ENCODE results near the gene TDRD3.
A peak's percentile ranks its signal among the peaks of the same experiment; 100 is the strongest.
"Not testable (repeated sequence)": the region's sequence is repeated elsewhere in the genome, so short reads cannot be mapped to it uniquely, and the experiment has no call there.

TDRD3 gene

DNA sequence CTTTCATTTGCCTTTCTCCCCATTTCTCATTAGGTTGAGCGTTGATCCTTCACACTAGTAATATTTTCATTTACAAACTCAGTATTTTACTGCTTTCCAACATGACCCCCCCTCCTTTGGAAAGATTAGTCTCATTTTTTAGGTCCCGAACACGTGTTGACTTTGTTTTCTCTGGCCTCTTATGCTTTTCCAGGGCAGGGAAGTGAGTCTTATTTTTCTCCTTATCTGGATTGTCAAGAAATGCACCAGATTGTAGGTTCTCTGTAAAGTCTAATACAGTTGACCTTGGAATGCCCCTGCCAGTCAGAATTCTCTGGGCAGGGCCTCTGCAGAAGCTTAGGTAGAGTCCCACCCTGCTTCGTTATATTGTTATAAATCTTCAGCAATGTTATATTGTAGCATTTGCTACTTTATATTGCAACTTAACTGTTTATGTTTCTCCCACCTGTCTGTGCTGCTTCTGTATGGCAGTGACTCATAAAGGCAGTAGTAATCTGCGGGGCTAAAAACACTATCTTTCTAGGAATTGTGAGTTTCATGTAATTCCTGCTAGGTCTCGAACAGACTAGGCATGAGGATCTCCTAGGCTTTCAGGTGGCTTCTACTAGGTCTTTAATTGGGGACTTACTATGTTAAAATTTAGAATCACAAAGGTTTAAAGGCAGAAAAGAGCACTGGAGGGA lies 2.0 kb downstream of the TDRD3 start:
- no peak for DNase-seq

DNA sequence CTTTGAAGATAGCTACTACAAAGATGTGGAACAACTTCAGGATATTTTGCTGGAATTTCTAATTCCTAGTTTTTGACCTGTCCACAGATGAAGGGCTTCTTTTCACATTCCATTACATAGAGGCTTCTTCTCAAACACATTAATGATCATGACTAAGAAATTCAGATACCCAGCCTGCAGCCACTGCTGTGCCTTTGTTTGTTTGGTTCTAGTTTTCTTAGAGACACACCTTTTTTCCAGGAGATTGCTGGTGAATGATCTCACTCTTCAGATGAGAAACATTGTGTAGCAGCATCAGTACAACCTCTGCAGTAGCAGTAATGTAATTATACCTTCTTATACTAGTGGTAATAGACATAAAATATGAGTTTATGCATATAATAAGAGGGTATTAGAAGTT lies 5.0 kb downstream of the TDRD3 start:
- no peak for DNase-seq

DNA sequence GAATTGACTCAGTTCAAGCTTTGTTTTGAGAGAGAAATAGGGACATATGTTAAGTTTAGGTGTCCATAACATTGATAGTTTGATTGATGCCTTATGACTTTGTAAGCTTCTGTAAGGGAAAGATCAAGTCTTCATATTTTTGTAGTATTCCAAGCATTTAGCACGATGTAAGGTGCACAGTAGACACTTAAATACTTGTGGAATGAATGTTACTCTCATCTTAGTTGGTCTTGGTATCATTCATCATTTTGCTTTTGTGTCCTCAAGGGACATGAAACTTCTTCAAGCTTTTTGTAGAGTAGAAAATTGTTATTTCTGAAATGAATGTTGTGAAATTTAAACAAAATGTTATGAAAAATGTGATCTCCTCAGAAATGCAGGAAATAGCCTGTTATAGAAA lies 10.1 kb downstream of the TDRD3 start:
- no peak for DNase-seq

DNA sequence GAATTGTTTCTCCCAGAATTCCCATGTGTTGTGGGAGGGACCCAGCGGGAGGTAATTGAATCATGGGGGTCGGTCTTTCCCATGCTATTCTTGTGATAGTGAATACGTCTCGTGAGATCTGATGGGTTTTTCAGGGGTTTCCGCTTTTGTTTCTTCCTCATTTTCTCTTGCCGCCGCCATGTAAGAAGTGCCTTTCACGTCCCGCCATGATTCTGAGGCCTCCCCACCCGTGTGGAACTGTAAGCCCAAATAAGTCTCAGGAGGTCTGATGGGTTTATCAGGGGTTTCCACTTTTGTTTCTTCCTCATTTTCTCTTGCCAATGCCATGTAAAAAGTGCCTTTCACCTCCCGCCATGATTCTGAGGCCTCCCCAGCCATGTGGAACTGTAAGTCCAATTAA lies 10.8 kb downstream of the TDRD3 start:
- not testable (repeated sequence) for DNase-seq

DNA sequence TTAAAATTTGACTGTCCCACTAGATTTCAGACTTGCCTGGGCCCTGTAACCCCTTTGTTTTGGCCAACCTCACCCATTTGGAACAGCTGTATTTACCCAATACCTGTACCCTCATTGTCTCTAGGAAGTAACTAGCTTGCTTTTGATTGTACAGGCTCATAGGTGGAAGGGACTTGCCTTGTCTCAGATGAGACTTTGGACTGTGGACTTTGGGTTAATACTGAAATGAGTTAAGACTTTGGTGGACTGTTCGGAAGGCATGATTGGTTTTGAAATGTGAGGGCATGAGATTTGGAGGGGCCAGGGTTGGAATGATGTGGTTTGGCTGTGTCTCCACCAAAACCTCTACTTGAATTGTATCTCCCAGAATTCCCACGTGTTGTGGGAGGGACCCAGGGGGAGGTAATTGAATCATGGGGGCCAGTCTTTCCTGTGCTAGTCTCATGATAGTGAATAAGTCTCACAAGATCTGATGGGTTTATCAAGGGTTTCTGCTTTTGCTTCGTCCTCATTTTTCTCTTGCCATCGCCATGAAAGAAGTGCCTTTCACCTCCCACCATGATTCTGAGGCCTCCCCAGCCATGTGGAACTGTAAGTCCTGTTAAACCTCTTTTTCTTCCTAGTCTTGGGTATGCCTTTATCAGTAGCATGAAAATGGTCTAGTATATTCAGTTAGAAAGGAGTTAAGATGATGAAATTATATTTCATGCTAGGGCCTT lies 12.7 kb downstream of the TDRD3 start:
- not testable (repeated sequence) for DNase-seq

DNA sequence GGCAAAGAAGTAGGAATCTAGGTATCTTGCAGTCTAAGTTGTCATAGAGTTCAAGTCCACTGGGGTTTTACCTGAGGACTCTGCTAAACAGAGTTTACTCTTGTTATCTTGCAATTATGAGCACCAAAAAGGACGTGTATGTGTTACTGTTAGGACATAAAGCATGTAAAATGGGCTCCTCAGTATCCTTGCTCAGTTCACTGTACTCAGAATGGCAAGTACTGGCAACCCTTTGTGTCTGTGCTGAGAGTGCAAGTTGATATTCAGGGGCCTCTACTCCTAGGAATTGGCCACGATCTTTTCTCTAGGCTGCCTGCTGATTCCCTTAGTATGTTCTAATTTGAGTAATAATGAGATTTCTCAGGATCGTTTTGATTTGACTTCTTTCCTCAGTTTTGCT lies 13.3 kb downstream of the TDRD3 start:
- DNase-seq = no peak

DNA sequence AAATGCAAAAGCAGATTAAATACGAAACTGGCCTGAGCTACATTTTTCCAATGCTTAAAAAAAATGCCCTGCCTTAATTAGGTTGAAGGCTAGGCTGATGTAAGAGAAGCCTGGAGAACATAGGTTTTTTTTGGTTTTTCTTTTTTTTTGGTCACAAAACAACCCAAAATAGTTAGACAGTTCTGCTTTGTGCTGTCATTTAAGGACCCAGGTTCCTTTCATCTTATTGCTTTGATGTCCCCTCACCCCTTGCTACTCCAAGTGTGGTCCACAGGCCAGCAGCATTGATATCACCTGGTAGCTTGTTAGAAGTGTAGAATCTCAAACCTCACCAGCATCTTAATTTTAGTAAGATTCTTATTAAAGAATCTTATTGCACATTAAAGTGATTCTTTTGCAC lies 14.4 kb downstream of the TDRD3 start:
- DNase-seq = no peak

DNA sequence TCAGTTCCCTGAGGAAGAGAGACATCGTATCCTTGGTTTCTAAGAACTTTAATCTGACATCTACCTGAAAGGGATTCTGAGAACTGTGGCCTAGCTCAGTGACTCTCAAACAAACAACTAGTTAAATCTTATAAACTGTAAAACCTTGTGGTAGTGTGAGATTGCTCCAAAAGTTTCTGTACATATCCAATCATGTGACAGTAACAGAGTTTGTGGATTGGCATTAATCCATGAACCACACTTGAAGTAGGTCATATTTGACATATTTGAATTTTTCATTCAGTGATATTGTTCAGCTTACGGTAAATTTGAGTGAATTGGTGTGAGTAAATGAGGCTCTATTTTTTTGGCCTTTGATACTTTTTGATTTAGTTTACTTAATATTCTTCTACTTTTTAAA lies 15.0 kb downstream of the TDRD3 start:
- DNase-seq = no peak

DNA sequence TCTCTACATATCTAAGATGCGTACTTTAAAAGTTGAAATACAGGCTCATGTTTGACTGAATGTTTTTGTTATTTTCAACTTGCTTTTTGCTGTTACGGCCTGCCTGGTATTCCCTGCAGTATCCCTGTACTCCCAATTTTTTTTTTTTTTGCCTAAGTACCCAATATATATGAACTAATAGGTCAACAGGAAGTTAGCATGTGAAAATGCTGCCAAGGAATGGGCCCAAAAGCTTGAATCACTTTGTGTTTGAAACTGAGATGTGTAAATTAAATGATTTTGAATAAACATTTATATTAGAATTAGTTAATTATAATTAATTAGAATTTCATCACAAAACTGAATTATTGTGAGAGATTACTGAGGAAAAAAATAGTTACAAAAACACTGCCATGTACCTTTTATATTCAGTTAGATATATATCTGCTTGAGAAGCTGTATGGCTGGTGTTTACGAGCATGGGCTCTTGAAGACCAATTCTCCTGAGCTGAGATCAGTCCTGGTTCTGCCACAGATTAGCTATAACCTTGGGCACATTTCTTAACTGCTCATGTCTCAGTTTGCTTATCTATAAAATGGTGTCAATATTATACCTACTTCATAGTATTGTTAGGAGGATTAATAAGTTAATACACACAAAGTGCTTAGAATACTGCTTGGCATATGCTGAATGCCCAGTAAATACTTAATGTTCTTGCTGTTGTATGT lies 16.0 kb downstream of the TDRD3 start:
- DNase-seq = no peak

DNA sequence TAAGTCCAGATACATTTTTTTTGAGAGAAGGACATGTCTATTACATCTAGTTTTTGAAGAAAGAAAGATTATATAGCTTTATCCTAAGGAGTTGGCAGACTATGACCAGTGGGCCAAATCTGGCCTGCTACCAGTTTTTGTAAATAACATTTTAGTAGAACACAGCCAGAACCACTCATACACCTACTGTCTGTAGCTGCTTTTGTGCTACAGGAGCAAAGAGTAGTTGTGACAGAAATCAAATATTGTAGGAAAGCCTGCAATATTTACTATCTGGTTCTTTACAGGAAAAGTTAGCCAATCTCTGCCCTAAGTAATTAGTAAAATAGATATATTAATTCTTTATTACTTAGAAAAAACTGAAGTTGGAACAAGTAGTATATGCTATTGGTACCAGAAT lies 17.2 kb downstream of the TDRD3 start:
- no peak for DNase-seq

DNA sequence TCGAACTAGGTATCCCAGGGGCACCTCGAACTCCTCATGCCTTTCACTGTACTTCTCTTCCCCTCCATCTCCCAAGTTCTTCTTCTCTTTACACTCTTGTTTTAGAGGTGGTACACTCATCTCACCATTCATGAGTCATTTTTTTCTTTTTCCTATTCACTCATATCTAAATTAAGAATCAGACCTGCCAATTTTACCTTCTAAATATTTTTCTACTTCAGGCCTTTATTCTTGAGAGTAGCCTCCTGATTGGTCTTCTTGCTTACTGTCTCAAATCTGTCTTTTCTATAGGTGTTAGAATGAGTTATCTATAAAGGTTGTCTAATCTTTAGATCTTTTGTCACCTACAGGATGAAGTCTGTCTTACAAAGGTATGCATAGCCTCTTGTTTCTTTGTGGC lies 20.7 kb downstream of the TDRD3 start:
- no peak for DNase-seq

DNA sequence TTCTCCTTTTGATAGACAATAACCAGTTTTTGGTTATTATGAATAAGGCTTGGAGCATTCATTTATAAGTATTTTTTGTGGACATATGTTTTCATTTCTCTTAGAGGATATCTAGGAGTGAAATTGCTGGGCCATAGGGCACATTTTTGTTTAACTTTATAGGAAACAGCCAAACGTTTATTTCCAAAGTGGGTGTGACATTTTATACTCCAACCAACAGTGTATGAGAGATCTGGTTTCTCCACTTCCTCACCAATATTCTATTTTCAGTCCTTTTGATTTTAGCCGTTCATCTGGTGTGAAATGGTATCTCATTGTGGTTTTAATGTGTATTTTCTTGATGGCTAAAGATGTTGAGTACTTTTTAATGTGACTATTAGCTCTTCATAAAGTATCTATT lies 21.9 kb downstream of the TDRD3 start:
- DNase-seq = no peak

DNA sequence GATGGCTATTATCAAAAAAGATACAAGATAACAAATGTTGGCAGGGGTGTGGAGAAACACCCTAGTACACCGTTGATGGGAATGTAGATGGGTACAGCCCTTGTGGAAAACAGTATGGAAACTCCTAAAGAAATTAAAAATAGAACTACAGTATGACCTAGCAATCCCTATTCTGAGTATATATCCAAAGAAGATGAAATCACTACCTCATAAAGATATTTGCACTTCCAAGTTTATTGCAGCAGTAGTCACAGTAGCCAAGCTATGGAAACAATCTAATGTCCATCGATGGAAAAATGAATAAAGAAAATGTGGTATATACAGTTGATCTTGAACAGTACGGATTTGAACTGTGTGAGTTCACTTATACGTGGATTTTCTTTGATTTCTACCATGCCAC lies 28.3 kb downstream of the TDRD3 start:
- DNase-seq = no peak

DNA sequence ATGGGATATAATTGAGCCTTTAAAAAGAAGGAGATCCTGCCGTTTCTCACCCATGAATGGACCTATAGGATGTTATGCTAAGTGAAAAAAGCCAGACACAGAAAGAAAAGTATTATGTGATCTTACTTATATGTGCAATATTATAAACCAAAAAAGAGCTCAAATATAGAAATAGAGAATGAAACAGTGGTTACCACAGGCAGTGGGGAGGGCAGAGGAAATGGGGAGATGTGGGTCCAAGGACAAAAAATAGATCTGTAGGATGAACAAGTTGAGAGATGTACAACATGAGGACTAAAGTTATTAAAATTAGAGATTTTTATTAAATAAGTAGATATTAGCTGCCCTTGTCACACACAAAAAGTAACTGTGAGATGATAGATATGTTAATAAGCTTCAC lies 29.1 kb downstream of the TDRD3 start:
- no peak for DNase-seq

DNA sequence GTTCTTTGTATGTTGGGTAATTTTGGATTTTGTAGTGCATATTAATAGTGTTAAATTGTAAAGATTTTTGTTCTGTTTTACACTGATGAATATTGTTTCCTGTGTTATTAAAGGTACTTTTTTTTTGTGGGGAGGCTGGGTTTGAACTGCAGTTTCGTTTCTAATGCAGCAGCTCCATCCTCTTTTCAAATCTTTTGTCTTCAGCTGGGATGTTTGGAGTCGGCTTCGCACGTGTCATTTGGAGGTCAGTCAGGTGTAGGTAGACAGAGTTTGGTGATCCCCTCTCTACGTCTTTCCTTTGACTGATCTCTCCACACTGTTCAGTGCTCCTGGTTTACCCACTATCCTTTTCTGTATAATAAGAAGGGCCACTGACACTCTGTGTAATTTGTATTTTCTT lies 30.3 kb downstream of the TDRD3 start:
- DNase-seq = no peak

DNA sequence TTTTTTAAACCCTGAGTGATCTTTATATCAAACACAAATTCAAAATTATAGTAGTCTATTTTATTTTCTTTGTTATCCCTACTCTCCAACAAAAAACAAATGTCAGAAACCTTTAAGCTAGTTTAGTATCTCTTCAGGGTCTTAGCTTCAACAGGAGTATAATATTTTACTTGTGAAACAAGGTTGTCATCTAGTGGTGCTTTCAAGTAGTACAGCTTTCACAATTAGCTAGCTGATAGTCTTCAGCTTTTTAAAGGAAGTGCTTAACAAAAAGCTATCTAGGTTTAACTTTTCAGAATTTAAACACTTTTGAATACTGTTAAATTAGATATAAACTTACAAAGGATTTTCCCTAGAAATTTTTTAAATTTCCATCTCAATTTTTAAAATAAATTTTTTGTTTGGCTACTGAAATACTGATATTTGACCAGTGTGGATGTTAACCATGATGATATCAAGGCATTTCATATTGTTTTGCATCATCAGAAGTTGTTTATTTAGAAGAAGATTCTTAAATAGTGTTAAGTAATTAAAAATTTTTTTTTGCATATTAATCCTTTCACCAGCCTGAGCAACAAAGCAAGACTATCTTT lies 34.2 kb downstream of the TDRD3 start:
- peak; percentile 62 for DNase-seq

DNA sequence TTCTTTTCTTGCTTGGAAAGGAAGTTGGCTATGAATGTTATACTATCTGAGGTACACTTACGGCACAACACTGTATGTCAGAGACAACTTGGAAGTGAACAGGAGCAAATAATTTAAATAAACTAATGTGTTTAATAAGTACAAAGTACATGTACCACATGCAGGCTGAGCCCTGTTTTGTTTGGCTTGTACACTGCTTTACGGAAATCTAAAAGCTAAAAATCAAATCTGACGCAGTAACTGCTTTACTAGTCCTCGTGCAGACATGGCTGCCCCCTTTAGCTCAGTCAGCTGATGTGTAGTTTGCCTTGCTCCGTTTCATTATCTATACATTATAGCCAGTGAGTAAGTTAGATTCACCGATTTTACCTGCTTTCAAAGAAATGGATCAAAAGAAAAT lies 36.5 kb downstream of the TDRD3 start:
- no peak for DNase-seq

DNA sequence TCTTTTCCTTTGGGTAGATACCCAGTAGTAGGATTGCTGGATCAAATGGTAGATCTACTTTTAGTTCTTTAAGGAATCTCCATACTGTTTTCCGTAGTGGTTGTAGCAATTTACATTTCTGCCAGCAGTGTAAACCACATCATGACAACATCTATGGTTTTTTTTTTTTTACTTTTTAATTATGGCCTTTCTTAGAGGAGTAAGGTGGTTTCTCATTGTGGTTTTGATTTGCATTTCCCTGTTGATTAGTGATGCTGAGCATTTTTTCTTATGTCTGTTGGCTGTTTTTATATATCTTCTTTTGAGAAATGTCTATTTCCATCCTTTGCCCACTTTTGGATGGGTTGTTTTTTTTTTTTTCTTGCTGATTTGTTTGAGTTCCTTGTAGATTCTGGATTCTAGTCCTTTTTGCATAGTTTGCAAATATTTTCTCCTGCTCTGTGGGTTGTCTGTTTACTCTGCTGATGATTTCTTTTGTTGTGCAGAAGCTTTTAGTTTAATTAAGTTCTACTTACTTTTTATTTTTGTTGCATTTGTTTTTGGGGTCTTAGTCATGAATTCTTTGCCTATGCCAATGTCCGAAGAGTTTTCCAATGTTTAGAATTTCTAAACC lies 38.8 kb downstream of the TDRD3 start:
- DNase-seq = no peak

DNA sequence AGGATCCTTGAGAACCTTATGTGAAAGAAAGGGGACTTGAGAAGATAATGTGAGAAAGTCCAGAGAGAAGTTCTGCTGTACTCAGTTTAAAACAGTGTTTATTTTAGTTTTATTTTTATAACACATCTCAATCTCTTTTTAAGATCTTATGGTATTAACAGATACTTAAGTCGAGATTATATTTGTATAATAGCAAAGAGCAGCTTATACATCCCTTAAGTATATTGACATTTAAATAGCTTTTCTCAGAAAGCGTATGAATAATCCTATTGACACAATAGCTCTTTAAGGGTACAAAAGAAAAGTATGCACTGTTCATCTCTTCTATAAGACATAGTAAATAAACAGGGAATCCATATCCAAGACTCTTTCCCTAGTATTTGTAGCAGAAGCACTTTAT lies 42.2 kb downstream of the TDRD3 start:
- no peak for DNase-seq

DNA sequence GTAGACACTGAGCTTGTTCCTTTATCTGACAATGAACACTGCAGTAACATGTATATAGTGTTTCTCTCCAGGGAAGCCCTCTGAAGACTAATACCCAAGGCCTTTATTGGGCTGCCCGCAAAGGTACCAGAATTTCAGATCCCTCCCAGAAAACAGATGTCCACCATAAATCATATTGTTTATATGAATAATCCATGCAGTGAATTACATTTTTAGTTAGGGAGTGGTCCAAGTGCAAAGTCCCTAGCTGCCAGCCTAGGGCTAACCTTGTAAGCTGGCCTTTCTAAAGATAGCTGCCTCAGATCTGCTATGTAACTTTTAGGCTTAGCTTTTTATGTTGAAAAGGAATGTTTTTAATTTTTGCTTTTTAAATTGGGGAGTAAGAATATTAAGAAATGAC lies 44.7 kb downstream of the TDRD3 start:
- DNase-seq = no peak

DNA sequence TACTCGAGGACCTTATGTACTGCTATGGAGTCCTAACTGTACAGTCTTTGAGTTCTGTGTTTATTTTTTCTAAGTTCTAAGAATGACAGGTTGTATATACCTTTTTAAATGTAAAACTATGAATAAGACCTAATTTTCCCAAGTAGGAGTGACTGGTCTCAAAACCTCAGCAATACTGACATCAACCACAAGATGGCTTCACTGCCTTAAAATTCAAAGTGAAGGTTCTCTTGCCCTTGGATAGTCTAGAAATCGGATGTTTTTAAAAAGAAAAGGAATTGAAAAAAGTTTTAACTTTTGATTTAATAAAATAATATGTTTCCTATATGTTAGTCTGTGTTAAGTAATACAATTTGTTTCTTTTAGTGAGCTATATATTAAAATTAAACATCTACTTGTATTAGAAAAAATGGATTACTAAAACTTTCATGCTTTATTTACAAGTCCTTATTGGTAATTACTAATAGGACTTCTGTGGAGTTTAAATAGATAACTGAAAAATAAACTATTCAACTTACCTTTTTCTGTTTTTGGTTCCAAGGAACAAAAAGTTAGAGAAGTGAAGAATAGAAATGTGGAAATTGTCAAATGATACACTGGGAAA lies 52.0 kb downstream of the TDRD3 start:
- peak; percentile 61 for DNase-seq

DNA sequence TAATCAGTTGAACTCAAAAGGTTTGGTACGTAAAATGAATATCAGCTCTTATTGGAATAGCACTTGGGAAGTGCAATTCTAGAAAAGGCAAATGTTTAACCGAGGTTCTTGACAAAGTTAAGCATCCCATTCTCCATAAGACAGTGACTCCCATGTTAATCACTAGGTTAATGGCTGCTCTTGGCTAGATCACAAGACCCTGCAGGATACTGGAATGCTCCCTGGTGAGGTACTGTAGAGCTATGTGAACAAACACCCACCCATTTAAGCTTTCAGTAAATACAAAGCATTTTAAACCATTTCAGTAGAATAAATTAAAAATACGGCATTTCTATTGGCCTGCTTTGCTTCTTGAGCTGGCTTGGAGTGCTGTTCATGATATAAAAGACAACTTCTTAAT lies 56.5 kb downstream of the TDRD3 start:
- no peak for DNase-seq

DNA sequence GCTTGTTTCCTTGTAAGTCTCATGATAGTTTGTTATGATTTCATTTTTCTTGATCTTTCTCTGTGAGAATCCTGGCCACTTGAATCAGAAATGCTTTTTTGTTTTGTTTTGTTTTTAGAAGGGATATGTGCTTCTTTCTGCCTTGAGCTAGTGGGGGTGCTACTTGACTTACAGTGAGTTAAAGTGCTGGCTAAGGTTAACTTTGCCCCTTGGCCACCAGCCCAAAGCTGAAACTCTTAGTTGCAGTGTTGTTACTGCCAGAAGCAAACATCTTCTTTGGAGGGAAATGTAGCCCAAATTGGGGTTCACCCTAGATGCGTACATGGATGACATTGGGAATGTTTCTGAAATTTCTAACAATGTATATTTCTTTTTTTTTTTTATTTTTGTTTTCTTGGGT lies 57.4 kb downstream of the TDRD3 start:
- no peak for DNase-seq
